GM12878 (cell line): ENCODE measurements around the gene PKMYT1. TPM values are rescaled to one million over a fixed set of nuclear protein-coding genes. Genes with fewer than 3 reads are reported as not detected.

Experiments used
- ATF7 ChIP-seq: fragments of 450-650 bp; IDR thresholded peaks from 2 replicates; pipeline ENCODE4 v1.6.1; 2016; ENCODE audit warnings: low read depth, mild to moderate bottlenecking
- BMI1 ChIP-seq: fragments of 450-650 bp; IDR thresholded peaks from 2 replicates; pipeline ENCODE4 v1.6.1; 2016; ENCODE audit warnings: mild to moderate bottlenecking, moderate library complexity, borderline replicate concordance
- BRCA1 ChIP-seq: IDR thresholded peaks from 2 replicates; pipeline ENCODE4 v1.6.1; 2011; ENCODE audit warnings: low read depth, low read length, improper control_type of control experiment
- ESRRA ChIP-seq: IDR thresholded peaks from 2 replicates; pipeline ENCODE4 v1.6.1; 2012; ENCODE audit warnings: mild to moderate bottlenecking, low read length, improper control_type of control experiment
- IRF4 ChIP-seq: IDR thresholded peaks from 2 replicates; pipeline ENCODE4 v1.6.1; 2011; ENCODE audit warnings: low read depth, low read length
- NR2F1 ChIP-seq: fragments of 450-650 bp; conservative IDR thresholded peaks from 2 replicates; pipeline ENCODE4 v1.6.1; 2017; ENCODE audit warnings: mild to moderate bottlenecking
- POLR2AphosphoS2 ChIP-seq: IDR thresholded peaks from 2 replicates; pipeline ENCODE4 v1.6.1; 2011; ENCODE audit warnings: low read depth, mild to moderate bottlenecking, low read length, improper control_type of control experiment, moderate library complexity
- RBBP5 ChIP-seq: fragments of 200-600 bp; sonication (generic); conservative IDR thresholded peaks from 2 replicates; pipeline ENCODE4 v1.6.1; 2016
- SUZ12 ChIP-seq: fragments of 200-600 bp; sonication (generic); IDR thresholded peaks from one replicate; pipeline ENCODE4 v1.6.1; 2018; ENCODE audit warnings: antibody characterized with exemption, mild to moderate bottlenecking; ENCODE audit not compliant: unreplicated experiment
- polyA plus RNA-seq, 11 experiments: library from polyadenylated mRNA; depleted of rRNA in 4 of 11; unstranded in 6 of 11; stranded (reverse) in 5 of 11; fragments of >200 nt; fragmentation: Nextera tagmentation in 4 of 11; fragmentation: Illumina TruSeq in 1 of 11; extraction: Ambion mirVana in 4 of 11; extraction: Trizol in 1 of 11; gene quantifications; 1 replicate in 1 of 11; 2 replicates in 10 of 11; pipeline versions ENCODE4 v1.2.1 to v1.2.3, GENCODE V29; 2011 to 2016; ENCODE audit warnings: inconsistent platforms in 2 of 11, missing spikeins in 2 of 11, low read depth in 1 of 11
- total RNA-seq, 4 experiments: library from RNA; depleted of rRNA in 3 of 4; stranded (reverse); fragments of >200 nt in 3 of 4; fragmentation: Illumina TruSeq in 1 of 4; extraction: Trizol in 1 of 4; gene quantifications; 2 replicates each; pipeline versions ENCODE4 v1.2.1 to v1.2.3, GENCODE V29; 2013 to 2021
- TF ChIP-seq, protein P1 (sequence below): fragments of 450-650 bp; formaldehyde crosslinking; IDR thresholded peaks from 2 replicates; pipeline ENCODE4 v1.4.0; 2020; ENCODE audit warnings: mild to moderate bottlenecking, moderate library complexity
- TF ChIP-seq, protein P2 (sequence below): fragments of 450-650 bp; IDR thresholded peaks from 2 replicates; pipeline ENCODE4 v1.6.1; 2017; ENCODE audit warnings: antibody characterized with exemption, mild to moderate bottlenecking, moderate library complexity

The PKMYT1 gene
- total and polyA plus RNA-seq, 10 of the 15 experiments (the other 5 are each of a cell fraction or from before 2014, with no cell fraction given), result 4.6 to 101 (median 29.9) TPM

DNA sequence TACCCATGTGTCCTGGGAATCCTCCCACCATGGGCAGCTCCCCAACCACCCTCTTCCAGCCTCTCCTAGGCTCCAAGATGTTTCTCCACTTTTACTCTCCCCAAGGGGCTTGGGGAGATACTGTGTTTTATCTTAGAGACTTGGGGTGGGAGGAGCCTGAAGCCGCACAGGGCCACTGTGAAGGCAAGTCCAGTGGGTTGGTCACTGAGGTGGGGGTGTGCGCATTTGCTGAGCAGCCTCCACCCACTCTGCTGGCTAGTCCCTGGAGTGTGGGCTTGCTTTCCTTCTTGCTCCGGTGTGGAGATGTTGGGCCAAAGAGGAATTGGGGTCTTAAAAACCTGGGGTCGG is 28.4 kb upstream of the PKMYT1 start (continued):
- no peak for TF ChIP-seq ESRRA
- TF ChIP-seq POLR2AphosphoS2, result no peak
- no peak for TF ChIP-seq SUZ12
- no peak for TF ChIP-seq NR2F1
- TF ChIP-seq BMI1, result no peak
- TF ChIP-seq, protein P1, sequence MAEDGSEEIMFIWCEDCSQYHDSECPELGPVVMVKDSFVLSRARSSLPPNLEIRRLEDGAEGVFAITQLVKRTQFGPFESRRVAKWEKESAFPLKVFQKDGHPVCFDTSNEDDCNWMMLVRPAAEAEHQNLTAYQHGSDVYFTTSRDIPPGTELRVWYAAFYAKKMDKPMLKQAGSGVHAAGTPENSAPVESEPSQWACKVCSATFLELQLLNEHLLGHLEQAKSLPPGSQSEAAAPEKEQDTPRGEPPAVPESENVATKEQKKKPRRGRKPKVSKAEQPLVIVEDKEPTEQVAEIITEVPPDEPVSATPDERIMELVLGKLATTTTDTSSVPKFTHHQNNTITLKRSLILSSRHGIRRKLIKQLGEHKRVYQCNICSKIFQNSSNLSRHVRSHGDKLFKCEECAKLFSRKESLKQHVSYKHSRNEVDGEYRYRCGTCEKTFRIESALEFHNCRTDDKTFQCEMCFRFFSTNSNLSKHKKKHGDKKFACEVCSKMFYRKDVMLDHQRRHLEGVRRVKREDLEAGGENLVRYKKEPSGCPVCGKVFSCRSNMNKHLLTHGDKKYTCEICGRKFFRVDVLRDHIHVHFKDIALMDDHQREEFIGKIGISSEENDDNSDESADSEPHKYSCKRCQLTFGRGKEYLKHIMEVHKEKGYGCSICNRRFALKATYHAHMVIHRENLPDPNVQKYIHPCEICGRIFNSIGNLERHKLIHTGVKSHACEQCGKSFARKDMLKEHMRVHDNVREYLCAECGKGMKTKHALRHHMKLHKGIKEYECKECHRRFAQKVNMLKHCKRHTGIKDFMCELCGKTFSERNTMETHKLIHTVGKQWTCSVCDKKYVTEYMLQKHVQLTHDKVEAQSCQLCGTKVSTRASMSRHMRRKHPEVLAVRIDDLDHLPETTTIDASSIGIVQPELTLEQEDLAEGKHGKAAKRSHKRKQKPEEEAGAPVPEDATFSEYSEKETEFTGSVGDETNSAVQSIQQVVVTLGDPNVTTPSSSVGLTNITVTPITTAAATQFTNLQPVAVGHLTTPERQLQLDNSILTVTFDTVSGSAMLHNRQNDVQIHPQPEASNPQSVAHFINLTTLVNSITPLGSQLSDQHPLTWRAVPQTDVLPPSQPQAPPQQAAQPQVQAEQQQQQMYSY (CRISPR knock-in tag), result no peak
- no peak for TF ChIP-seq IRF4
- TF ChIP-seq, protein P2, sequence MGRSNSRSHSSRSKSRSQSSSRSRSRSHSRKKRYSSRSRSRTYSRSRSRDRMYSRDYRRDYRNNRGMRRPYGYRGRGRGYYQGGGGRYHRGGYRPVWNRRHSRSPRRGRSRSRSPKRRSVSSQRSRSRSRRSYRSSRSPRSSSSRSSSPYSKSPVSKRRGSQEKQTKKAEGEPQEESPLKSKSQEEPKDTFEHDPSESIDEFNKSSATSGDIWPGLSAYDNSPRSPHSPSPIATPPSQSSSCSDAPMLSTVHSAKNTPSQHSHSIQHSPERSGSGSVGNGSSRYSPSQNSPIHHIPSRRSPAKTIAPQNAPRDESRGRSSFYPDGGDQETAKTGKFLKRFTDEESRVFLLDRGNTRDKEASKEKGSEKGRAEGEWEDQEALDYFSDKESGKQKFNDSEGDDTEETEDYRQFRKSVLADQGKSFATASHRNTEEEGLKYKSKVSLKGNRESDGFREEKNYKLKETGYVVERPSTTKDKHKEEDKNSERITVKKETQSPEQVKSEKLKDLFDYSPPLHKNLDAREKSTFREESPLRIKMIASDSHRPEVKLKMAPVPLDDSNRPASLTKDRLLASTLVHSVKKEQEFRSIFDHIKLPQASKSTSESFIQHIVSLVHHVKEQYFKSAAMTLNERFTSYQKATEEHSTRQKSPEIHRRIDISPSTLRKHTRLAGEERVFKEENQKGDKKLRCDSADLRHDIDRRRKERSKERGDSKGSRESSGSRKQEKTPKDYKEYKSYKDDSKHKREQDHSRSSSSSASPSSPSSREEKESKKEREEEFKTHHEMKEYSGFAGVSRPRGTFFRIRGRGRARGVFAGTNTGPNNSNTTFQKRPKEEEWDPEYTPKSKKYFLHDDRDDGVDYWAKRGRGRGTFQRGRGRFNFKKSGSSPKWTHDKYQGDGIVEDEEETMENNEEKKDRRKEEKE, result no peak
- TF ChIP-seq BRCA1, result no peak
- no peak for TF ChIP-seq RBBP5
- no peak for TF ChIP-seq ATF7
